HG02870 (cell line): ENCODE measurements around the gene MINDY4B.
"Not testable (repeated sequence)": the region's sequence is repeated elsewhere in the genome, so short reads cannot be mapped to it uniquely, and the experiment has no call there.

Experiments
- ATAC-seq: cut with Tn5 transposase; IDR thresholded peaks from one replicate; pipeline ENCODE4 v1.9.1; 2021; ENCODE audit warnings: mild to moderate bottlenecking, moderate library complexity; ENCODE audit not compliant: unreplicated experiment

The MINDY4B gene

DNA sequence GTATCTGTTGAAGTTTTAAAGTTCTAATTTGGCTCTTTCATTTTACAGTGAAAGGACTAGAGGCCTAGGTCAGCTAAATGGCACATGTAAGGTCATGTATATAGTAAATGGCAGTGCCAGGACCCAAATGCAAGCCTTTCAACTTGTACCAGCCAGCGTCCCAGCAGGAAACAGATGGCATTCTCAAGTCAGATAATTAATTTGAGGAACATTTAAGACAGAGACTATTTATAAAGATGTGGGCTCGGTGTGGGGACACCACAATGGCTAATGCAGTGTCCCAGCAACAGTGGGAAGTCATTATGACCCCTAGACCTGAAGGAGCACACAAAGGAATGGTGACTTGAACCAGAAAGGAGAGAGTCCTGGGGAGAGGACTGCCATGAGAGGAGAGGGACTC lies 6.1 kb downstream of the MINDY4B start:
- ATAC-seq: no peak

DNA sequence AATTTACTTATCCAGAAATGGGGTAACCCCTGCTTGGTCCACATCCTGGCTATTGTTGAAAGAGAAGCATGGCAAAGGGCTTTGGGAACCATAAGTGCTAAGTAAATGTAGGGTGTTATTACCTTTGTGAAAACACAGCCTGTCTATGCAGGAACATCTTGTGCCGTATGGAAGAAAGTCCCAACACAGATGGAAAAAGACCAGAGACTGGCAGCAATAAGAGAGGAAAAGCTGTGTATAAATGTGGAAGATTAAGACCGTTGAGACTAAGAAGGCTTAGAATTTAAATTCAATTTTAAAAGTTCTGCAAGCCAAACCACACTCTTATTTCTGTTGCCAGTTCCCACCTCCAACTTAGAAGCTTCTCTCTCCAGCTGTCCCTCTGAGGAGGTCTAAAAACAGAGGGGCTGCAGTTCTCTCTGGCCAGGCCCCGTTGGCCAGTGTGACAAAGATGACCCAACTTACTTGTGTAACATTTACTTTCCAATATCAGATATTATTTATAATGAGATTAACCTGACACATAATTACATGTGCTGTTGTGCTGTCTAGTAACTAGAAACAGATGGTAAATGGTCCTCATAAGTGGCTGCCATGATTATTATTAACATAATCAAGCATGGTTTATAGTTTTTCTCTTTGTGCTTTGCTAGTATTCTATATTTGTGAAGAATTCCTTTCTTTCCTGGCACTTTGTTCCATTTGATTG lies 7.0 kb downstream of the MINDY4B start:
- ATAC-seq: no peak

DNA sequence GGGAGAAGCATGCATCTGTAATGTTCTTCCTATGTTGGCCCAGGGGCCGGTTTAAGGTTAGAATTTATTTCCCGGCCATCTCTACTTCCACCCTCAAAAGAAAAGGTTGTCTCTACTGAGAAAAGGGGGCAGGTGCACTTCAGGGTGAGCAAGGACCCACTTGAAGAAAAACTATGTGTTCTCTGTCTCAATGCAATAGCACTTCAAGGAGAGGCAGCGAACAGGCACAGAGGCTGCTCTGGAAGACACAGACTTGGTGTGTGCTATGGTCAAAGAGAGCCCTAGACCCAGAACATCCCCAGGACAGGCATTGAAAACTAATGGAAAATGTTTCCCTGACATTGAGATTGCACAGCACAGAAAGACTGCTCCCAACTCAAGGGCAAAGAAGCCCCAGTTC lies 7.6 kb downstream of the MINDY4B start:
- ATAC-seq: no peak

DNA sequence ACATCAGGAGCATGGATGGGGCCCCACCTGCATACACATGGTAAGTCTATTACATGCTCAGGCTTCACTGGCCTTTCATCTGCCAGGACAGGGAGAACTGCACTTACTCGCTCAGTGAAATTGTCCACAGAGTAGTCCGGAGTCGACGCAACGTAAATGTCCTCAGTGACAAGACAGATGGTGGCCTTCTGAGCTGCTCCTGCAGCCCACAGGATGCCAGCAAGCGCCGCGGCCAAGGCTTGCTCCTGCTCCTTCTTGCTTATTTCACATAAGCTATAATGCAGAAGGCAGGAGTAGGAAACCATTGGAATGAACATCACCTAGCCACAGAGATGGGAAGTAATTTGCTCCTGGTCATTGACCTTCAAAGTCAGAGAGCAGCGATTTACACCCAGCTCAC lies 14.4 kb downstream of the MINDY4B start:
- no peak for ATAC-seq

DNA sequence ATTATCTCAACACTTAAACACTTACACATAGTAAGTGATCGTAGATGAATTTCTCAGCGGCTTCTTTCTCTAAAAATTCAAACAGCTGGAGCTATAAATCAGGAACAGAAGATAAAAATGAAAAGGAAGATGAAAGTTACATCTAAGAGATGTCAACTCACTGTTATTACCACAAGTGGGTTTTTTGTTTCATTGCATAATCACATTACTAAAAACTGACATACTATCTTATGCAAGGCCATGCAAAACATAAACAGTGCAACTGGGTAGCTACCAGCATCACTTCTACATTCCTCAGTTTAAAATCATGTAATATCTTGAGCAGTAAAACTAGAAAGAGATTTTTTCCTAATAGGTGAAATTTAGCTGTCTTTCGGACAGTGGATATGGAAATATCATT lies 14.9 kb downstream of the MINDY4B start:
- ATAC-seq: no peak

DNA sequence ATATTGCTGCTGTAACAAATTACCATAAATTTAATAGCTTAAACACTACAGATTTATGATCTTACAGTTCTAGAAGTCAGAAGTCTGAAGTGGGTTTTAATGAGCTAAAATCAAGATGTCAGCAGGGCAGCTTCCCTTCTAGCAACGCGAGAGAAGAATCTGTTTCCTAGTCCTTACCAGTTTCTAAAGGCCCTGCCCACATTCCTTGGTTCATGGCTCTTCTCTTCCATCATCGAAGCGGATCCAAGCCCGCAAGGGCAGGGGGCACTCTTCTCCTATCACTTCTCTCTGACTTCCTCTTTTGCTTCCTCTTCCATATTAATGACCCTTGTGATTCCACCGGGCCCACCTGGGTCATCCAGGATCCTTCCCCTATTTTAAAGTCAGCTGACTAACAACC lies 16.1 kb downstream of the MINDY4B start:
- ATAC-seq: no peak

DNA sequence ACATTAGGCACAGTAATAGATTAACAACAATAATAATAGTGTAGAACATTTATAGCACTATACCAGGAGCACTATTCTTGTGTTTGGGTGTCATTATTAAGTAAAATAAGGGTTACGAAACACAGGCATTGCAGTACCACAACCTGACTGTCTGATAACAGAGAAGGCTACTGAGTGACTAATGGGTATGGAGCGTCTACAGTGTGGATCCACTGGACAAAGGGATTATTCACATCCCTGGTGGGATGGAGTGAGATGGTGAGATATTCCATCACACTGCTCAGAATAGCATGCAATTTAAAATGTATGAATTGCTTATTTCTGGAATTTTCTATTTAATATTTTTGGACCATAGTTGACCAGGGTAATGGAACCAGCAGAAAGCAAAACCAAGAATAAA lies 18.2 kb downstream of the MINDY4B start:
- ATAC-seq: no peak

DNA sequence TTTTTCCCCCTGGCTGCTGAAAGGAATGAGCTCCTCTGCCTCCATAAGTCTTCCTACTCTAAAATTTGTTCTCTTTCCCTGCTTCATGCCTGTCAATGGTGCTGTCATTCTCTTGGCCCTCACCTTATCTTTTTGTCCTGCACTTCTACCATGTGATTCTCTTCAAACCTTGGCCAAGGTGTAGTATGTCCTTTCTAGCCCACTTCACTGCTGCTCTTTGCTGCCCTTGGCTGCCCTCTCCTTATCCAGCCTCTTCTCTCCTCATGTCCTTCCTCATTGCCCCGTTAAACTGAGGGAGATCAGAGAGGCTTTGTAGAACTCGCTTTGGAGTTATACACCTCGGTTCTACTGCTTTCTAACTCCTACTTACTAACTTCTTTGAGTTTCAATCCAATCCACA lies 19.7 kb downstream of the MINDY4B start:
- no peak for ATAC-seq

DNA sequence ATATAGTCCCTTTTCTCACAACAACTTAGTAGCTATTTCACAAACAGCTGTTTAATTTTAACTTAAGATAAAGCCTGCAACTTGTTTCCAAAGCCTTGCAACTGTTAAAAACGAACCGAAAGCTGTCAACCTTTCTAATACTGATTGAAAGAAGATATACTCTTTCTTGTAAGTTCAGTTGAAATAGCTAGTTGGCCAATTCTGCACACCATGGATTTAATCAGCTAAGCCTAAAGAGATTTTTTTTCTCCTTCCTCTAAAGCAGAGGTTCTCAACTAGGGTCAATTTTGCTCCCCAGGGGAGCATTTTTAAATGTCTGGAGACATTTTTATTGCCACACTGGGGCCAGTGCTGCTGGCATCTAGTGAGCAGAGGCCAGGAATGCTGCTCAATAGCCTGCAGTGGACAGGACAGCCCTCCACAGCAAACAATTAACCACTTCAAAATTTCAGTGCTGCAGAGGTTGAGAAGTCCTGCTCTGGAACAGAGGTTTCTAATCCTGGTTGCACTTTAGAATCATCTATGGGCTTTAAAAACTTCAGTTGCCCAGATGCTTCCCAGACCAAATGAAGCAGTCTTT lies 26.2 kb downstream of the MINDY4B start:
- ATAC-seq: no peak

DNA sequence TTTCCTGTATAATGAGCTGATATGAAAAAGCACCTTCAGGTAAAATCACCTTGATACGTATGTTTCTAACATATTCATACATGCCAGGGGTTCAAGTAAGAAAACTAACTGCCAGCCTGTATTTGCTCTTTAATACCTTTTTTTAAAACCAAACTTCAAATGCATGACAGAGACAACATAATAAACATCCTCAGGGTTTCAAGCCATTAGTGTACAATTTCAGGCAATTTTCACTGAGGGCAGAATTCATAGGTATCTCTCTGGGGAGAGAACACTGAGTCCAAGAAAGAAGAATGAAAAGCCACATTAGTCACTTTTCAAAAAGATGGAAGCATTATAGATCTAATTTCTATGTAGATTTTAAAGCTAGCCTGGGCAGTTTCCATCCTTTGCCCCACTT lies 26.9 kb downstream of the MINDY4B start:
- no peak for ATAC-seq

DNA sequence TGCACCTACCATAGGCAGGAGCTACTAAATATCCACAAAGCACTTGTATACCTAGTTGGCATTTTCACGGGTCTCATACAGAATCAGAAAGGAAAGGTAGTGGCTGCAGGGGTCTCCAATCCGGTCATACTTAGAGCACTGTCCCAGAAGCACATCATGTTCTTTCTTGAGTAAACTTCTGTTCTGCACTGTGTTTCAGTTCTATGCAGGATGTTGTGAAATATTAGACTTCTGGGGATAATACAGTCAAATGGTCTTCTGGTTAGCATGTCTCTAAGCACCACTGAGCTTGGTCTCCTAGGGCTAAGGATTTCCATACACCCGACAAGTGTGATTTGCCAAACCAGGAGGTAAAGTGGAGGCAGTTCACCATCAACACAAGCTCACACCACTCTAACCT lies 27.9 kb downstream of the MINDY4B start:
- no peak for ATAC-seq

DNA sequence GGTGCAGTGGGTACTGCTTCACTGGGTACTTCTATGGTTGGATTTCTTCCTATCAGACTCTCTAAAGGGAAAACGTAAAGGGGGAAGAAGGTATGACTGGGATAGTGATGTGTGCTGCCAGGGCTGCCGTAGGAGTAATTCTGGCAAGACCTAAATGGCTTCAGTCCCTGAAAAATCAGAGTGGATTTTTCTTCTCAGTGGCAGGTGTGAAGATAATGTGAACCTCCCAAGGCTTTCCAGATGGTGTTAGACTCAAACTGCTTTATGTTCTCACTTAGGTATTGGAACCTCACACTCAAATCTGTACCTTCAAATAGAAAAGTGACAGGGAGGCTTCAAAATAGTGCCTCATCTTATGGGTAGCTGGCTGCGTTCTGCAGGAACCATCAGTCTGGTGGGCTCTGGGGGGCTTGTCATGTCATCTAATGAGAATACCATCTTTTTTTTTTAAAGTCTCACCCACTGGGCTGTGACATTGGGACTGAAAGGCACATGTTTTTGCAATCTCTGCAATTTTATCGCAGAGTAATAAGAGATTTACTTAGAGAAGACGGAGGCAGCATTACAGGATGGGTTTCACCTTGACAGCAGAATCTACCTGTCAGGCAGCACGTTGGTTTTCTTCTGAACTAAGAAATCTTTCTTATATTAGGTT lies 28.5 kb downstream of the MINDY4B start:
- no peak for ATAC-seq

DNA sequence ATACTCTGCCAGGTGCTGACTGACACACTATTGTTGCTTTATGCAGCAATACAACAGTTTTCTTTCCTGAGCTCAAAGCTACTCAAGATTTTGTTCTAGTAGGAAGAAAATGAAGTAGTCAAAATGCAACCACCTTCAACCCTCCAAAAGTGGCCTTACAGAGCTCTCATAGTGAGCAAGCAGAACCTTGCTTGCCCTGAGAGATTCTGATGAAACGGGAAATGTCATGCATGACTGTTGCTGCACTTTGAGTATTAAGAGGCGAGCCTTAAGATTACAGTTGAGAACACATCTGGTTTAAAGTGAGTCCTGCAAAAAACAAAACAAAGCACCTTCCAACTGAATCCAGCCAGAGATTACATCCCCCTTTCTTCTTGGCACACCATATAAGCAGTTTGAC lies 29.7 kb downstream of the MINDY4B start:
- peak; percentile 92 for ATAC-seq

DNA sequence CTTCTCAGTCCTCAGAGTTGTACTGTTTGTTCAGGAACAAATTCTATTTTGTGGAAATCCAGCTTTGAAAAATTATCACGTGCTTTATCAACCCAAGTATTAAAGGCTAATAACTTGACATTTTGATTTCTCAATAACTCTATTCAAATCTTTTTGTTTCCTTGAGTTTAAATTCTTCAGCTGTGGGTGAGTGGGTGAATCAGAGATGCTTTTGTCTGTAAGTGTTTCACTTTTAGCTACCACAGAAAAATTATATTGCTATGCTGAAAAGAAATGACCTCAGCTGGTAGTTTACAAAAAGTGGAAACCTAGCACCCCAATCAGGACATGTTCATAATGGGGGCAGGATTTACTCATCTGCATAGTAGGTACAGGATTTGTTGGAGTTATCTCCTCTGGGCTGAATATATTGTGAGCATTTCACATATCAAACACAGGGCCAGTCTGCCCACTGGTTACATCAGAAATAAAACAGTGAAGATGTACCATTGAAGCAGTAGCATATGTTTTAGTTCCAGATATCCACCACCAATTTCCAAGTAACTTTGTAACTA lies 30.5 kb downstream of the MINDY4B start:
- ATAC-seq: no peak

DNA sequence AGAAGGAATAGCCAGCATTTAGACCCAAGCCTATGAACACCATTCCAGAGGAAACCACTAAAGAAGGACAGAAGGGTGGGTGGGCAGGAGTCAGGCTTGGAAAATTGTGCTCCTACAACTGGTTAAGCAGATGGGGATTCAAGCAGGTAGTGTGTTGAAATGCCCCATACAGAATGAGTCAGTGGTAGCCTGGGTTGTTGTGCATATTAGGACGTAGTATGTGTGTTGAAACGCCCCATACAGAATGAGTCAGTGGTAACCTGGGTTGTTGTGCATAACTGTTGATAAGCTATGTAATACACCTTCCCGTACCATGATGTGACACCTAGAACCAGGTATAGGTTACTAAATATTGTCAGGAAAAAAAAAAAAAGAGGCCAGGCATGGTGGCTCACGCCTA lies 34.0 kb downstream of the MINDY4B start:
- ATAC-seq: no peak

DNA sequence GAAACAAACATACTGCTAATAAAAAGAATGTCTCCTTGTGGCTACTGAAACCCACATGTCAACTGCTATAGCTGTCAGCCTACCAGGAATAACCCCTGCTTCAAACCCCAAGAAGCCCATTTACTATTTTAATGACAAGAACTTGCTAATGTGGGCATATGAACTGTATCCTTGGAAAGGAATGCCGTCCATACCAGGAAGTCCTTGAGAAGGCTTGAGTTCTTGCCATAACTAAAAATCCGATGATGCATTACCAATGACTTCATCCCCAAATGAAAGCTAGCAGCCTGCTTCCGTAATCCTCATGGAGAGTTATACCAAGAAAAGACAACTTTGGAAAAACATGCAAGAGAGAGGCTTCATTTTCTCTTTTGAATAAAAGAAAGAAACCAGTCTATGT lies 34.8 kb downstream of the MINDY4B start:
- ATAC-seq: no peak

DNA sequence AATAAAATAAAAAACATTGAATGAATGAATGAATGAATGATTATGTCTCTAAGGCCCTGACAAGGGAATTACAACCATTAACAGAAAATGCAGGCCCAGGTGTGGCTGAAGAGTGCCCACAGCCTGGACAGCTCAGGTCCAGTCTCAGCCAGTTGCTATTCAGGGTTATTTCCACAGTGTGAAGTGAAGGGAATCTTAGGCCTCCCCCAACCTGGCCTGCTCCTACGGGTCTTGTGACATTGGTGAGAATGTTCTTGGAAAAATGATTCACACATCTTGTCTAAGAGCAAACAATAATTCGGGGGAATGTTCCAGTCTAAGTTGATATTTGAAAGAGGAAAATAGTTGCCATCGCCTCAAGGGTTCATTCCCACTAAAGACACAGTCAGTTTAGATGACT lies 37.0 kb downstream of the MINDY4B start:
- no peak for ATAC-seq

DNA sequence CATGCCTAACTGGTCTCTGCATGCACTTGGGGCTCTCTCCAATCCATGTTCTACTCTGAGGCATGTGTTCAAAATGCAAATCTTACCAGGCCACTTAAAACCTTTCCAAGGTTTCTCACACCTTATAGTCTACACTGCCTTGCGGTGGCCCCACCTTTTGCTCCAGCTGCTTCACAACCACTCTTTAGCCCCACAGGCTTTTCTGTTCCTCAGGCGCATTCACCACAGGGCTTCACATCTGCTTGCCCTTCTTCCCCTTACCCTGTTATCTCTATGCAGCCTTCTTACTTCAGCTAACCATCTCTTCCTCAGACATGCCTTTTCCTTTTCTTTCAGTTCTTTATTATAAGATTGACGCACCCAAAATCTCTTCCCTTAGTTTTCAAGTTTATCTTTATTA lies 37.8 kb downstream of the MINDY4B start:
- ATAC-seq: no peak

DNA sequence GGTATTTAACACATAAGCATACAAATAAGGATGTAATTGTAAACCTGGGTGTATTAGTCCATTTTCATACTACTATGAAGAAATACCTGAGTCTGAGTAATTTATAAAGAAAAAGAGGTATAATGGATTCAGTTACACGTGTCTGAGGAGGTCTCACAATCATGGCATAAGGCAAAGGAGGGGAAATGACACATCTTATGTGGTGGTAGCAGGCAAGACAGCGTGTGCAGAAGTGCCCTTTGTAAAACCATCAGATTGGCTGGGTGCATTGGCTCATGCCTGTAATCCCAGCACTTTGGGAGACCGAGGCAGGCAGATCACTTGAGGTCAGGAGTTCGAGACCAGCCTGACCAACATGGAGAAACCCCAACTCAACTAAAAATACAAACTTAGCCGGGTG lies 41.3 kb downstream of the MINDY4B start:
- ATAC-seq: not testable (repeated sequence)

DNA sequence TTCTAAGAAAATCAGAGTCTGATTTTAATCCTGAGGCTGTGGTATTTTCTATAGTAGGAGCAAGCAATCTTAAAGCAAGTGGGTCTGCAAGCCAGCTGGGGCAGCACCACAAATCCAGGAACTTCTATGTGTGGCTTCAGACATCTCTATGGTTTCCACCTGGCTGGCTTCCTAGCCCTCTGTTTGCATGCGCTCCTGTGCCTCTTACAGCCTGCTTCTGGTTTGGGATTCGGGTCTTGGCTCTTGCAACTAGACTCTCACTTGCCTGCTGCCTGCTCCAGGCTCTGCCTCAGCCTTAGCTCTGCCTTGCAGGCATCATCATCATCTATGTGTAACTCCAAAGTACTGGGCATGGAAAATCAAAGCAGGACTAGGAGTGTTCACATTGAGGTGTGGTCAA lies 43.4 kb downstream of the MINDY4B start:
- ATAC-seq: no peak

DNA sequence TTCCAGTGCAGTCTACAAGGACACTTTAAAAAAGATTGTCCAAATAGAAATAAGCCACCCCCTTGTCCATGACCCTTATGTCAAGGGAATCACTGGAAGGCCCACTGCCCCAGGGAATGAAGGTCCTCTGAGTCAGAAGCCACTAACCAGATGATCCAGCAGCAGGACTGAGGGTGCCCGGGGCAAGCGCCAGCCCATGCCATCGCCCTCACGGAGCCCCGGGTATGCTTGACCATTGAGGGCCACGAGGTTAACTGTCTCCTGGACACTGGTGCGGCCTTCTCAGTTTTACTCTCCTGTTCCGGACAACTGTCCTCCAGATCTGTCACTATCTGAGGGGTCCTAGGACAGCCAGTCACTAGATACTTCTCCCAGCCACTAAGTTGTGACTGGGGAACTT lies 47.3 kb downstream of the MINDY4B start:
- ATAC-seq: not testable (repeated sequence)

DNA sequence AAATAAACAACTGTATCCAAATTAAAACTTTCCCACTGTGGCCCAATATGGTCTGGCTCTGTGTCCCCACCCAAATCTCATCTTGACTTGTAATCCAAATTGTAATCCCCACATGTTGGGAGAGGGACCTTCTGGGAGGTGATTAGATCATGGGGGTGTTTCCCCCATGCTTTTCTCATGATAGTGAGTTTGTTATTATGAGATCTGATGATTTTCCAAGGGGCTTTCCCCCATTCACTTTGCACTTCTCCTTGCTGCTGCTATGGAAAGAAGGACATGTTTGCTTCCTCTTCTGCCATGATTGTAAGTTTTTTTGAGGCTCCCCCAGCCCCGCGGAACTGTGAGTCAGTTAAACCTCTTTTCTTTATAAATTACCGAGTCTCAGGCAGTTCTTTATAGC lies 55.0 kb downstream of the MINDY4B start:
- no peak for ATAC-seq
